ENCODE data around the gene EPN2.

GRCh38 chr17:19315104-19315503, 77.9 kb downstream of the EPN2 start:
- TF ChIP-seq, protein P1, sequence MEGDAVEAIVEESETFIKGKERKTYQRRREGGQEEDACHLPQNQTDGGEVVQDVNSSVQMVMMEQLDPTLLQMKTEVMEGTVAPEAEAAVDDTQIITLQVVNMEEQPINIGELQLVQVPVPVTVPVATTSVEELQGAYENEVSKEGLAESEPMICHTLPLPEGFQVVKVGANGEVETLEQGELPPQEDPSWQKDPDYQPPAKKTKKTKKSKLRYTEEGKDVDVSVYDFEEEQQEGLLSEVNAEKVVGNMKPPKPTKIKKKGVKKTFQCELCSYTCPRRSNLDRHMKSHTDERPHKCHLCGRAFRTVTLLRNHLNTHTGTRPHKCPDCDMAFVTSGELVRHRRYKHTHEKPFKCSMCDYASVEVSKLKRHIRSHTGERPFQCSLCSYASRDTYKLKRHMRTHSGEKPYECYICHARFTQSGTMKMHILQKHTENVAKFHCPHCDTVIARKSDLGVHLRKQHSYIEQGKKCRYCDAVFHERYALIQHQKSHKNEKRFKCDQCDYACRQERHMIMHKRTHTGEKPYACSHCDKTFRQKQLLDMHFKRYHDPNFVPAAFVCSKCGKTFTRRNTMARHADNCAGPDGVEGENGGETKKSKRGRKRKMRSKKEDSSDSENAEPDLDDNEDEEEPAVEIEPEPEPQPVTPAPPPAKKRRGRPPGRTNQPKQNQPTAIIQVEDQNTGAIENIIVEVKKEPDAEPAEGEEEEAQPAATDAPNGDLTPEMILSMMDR (IDR thresholded peaks at IDR 0.05) = no peak
- no peak for TF ChIP-seq POLR2A (IDR thresholded peaks at IDR 0.05)

Measured in uterus (tissue), 2 donors.